GM12801 (cell line): ENCODE results near the gene C1orf50.

Source experiments
- CTCF ChIP-seq: IDR thresholded peaks from one replicate; pipeline ENCODE4 v1.5.1; 2011; ENCODE audit warnings: control low read depth; ENCODE audit not compliant: insufficient read length; ENCODE audit errors: extremely low read depth

C1orf50 gene

GRCh38 chr1:42747125-42747524, 19.9 kb upstream of the C1orf50 start:
- TF ChIP-seq CTCF: no peak

GRCh38 chr1:42748021-42748420, 19.0 kb upstream of the C1orf50 start:
- no peak for TF ChIP-seq CTCF

GRCh38 chr1:42748461-42749410, 18.3 kb upstream of the C1orf50 start:
- no peak for TF ChIP-seq CTCF

- TF ChIP-seq CTCF: no peak
Measured at GRCh38 chr1:42750041-42750440, 17.0 kb upstream of the C1orf50 start.

GRCh38 chr1:42752284-42752683, 14.8 kb upstream of the C1orf50 start:
- no peak for TF ChIP-seq CTCF

GRCh38 chr1:42753070-42753469, 14.0 kb upstream of the C1orf50 start:
- TF ChIP-seq CTCF: no peak

GRCh38 chr1:42756956-42757891, 9.8 kb upstream of the C1orf50 start:
- TF ChIP-seq CTCF: no peak
